Activated T-helper 2 cell treated with anti-CD3 and anti-CD28 coated beads, Interferon-gamma antibody, Interleukin-2, Interleukin-4, amounts not matched to agents 10 μg/mL and 5 μg/mL and 100 μg/mL, durations not matched to agents 14 hours and 24 hours and 36 hours (primary cell): ENCODE results near the gene ZBTB46. TPM values are rescaled to one million over a fixed set of nuclear protein-coding genes. Genes with fewer than 3 reads are reported as not detected.
"Not testable (repeated sequence)": the region's sequence is repeated elsewhere in the genome, so short reads cannot be mapped to it uniquely, and the experiment has no call there.

Experiments used
- DNase-seq: peaks from one replicate; pipeline ENCODE4 v3.0.0; 2021; ENCODE audit warnings: low spot score
- H3K27ac Mint-ChIP-seq: one replicate; pipeline ENCODE4 v1.8.0; 2021; ENCODE audit warnings: mixed read lengths
- H3K27me3 Mint-ChIP-seq: one replicate; pipeline ENCODE4 v1.8.0; 2021; ENCODE audit warnings: low read depth, mixed read lengths
- H3K36me3 Mint-ChIP-seq: one replicate; pipeline ENCODE4 v1.8.0; 2021; ENCODE audit warnings: low read depth, mixed read lengths
- H3K4me1 Mint-ChIP-seq: one replicate; pipeline ENCODE4 v1.8.0; 2021; ENCODE audit warnings: low read depth, mixed read lengths
- H3K4me3 Mint-ChIP-seq: one replicate; pipeline ENCODE4 v1.8.0; 2021; ENCODE audit warnings: low read depth, mild to moderate bottlenecking, moderate library complexity, mixed read lengths
- H3K9me3 Mint-ChIP-seq: one replicate; pipeline ENCODE4 v1.8.0; 2021; ENCODE audit warnings: mixed read lengths
- intact Hi-C: fragments of 100-400 bp; cut with micrococcal nuclease; formaldehyde crosslinking; loops from one replicate; pipeline ENCODE4 v1.15.1; 2023
- total RNA-seq: library from RNA; stranded (reverse); gene quantifications from 2 replicates; pipeline ENCODE4 v1.2.3, GENCODE V29; 2022

The ZBTB46 gene
- total RNA-seq, 1 donor from 2014 or later: 1.1 TPM

- intact Hi-C loops: no loop called here
- H3K9me3 Mint-ChIP-seq: no peaks in the 10 kb centered on the region
- H3K36me3 Mint-ChIP-seq: no peaks in the 10 kb centered on the region
- H3K27ac Mint-ChIP-seq: no peak overlapping the region
- no peak overlapping the region for H3K4me3 Mint-ChIP-seq
- H3K27me3 Mint-ChIP-seq: peaks cover 6% of the 10 kb centered on the region
- H3K4me1 Mint-ChIP-seq: peaks cover 16% of the 10 kb centered on the region
- DNase-seq: no peak
Observed at GRCh38 chr20:63854766-63855362, 23.8 kb upstream of the ZBTB46 start.

GRCh38 chr20:63854069-63854765 is 23.2 kb upstream of the ZBTB46 start:
- peaks cover 16% of the 10 kb centered on the region for H3K4me1 Mint-ChIP-seq
- intact Hi-C loops: no loop called here
- H3K36me3 Mint-ChIP-seq: no peaks in the 10 kb centered on the region
- no peak overlapping the region for H3K4me3 Mint-ChIP-seq
- no peak for DNase-seq
- peaks cover 6% of the 10 kb centered on the region for H3K27me3 Mint-ChIP-seq
- H3K9me3 Mint-ChIP-seq: no peaks in the 10 kb centered on the region
- no peak overlapping the region for H3K27ac Mint-ChIP-seq

GRCh38 chr20:63853733-63854068 is 22.6 kb upstream of the ZBTB46 start:
- H3K36me3 Mint-ChIP-seq, H3K9me3 Mint-ChIP-seq, H3K27ac Mint-ChIP-seq, H3K27me3 Mint-ChIP-seq, intact Hi-C loops, DNase-seq, H3K4me3 Mint-ChIP-seq: not testable (repeated sequence)
- peaks cover 12% of the 10 kb centered on the region for H3K4me1 Mint-ChIP-seq

GRCh38 chr20:63851548-63851943 is 20.5 kb upstream of the ZBTB46 start:
- H3K27ac Mint-ChIP-seq, H3K36me3 Mint-ChIP-seq, intact Hi-C loops, H3K9me3 Mint-ChIP-seq, H3K27me3 Mint-ChIP-seq, H3K4me3 Mint-ChIP-seq, DNase-seq: not testable (repeated sequence)
- peaks cover 11% of the 10 kb centered on the region for H3K4me1 Mint-ChIP-seq

GRCh38 chr20:63850689-63851547 is 19.9 kb upstream of the ZBTB46 start:
- H3K4me3 Mint-ChIP-seq: no peak overlapping the region
- H3K27me3 Mint-ChIP-seq: peaks cover 9% of the 10 kb centered on the region
- no peaks in the 10 kb centered on the region for H3K9me3 Mint-ChIP-seq
- peaks cover 11% of the 10 kb centered on the region for H3K4me1 Mint-ChIP-seq
- H3K36me3 Mint-ChIP-seq: no peaks in the 10 kb centered on the region
- DNase-seq: no peak
- no peak overlapping the region for H3K27ac Mint-ChIP-seq
- intact Hi-C loops: no loop called here

- Mint-ChIP-seq H3K4me1 (peaks cover 15% of the 10 kb centered on the region), H3K4me3 (no peak overlapping the region), H3K27me3 (peaks cover 25% of the 10 kb centered on the region), H3K27ac (no peak overlapping the region), H3K36me3 (no peaks in the 10 kb centered on the region), H3K9me3 (no peaks in the 10 kb centered on the region)
- no peak for DNase-seq
- intact Hi-C loops: no loop called here
Observed at GRCh38 chr20:63848003-63848911, 17.2 kb upstream of the ZBTB46 start.

GRCh38 chr20:63847237-63848002 is 16.4 kb upstream of the ZBTB46 start:
- peaks cover 27% of the 10 kb centered on the region for H3K27me3 Mint-ChIP-seq
- intact Hi-C loops: no loop called here

GRCh38 chr20:63846888-63847236 is 15.8 kb upstream of the ZBTB46 start:
- peaks cover 27% of the 10 kb centered on the region for H3K27me3 Mint-ChIP-seq
- no peaks in the 10 kb centered on the region for H3K9me3 Mint-ChIP-seq
- no peak overlapping the region for H3K4me3 Mint-ChIP-seq
- H3K4me1 Mint-ChIP-seq: peaks cover 15% of the 10 kb centered on the region
- intact Hi-C loops: no loop called here
- H3K36me3 Mint-ChIP-seq: no peaks in the 10 kb centered on the region
- no peak overlapping the region for H3K27ac Mint-ChIP-seq
- no peak for DNase-seq

More at GRCh38 chr20:63847237-63848002, 16.4 kb upstream of the ZBTB46 start:
- Mint-ChIP-seq H3K4me3 (no peak overlapping the region), H3K27ac (no peak overlapping the region), H3K36me3 (no peaks in the 10 kb centered on the region), H3K9me3 (no peaks in the 10 kb centered on the region), H3K4me1 (peaks cover 15% of the 10 kb centered on the region)
- DNase-seq: no peak

GRCh38 chr20:63846128-63846771 is 15.2 kb upstream of the ZBTB46 start:
- no peaks in the 10 kb centered on the region for H3K36me3 Mint-ChIP-seq
- DNase-seq: no peak
- H3K4me3 Mint-ChIP-seq: no peak overlapping the region
- intact Hi-C loops: no loop called here
- peaks cover 13% of the 10 kb centered on the region for H3K4me1 Mint-ChIP-seq
- no peaks in the 10 kb centered on the region for H3K9me3 Mint-ChIP-seq
- H3K27ac Mint-ChIP-seq: no peak overlapping the region
- H3K27me3 Mint-ChIP-seq: peaks cover 29% of the 10 kb centered on the region

GRCh38 chr20:63844511-63844991 is 13.5 kb upstream of the ZBTB46 start:
- intact Hi-C loops: no loop called here
- no peak overlapping the region for H3K4me3 Mint-ChIP-seq

GRCh38 chr20:63843778-63844177 is 12.7 kb upstream of the ZBTB46 start:
- no peaks in the 10 kb centered on the region for H3K9me3 Mint-ChIP-seq
- DNase-seq: no peak
- H3K27me3 Mint-ChIP-seq: peaks cover 27% of the 10 kb centered on the region
- intact Hi-C loops: no loop called here
- H3K4me1 Mint-ChIP-seq: peaks cover 4% of the 10 kb centered on the region
- H3K27ac Mint-ChIP-seq: no peak overlapping the region
- H3K36me3 Mint-ChIP-seq: no peaks in the 10 kb centered on the region
- no peak overlapping the region for H3K4me3 Mint-ChIP-seq

More at GRCh38 chr20:63844511-63844991, 13.5 kb upstream of the ZBTB46 start:
- no peak overlapping the region for H3K27ac Mint-ChIP-seq
- H3K27me3 Mint-ChIP-seq: peaks cover 27% of the 10 kb centered on the region
- peaks cover 4% of the 10 kb centered on the region for H3K4me1 Mint-ChIP-seq
- H3K9me3 Mint-ChIP-seq: no peaks in the 10 kb centered on the region
- H3K36me3 Mint-ChIP-seq: no peaks in the 10 kb centered on the region
- DNase-seq: no peak
